Activated CD4-positive, alpha-beta T cell treated with anti-CD3 and anti-CD28 coated beads for 36 hours (primary cell): ENCODE measurements around the gene ITGB7. TPM values are rescaled to one million over a fixed set of nuclear protein-coding genes. Genes with fewer than 3 reads are reported as not detected.

Source experiments
- ATAC-seq: fragments of 200-7000 bp; cut with Tn5 transposase; one replicate; pipeline ENCODE4 v1.10.0; 2021; ENCODE audit warnings: mild to moderate bottlenecking, moderate library complexity
- CTCF ChIA-PET: fragments of 350-600 bp; sonication (Branson Sonifier 250); formaldehyde crosslinking; loops from one replicate; lab custom pipeline; 2021; ENCODE audit warnings: antibody characterized with exemption; lab: Charles Lee
- POLR2A ChIA-PET: fragments of 350-600 bp; sonication (Branson Sonifier 250); formaldehyde crosslinking; loops from one replicate; lab custom pipeline; 2021; ENCODE audit warnings: antibody characterized with exemption, inconsistent platforms; lab: Charles Lee
- DNase-seq: peaks from one replicate; pipeline ENCODE4 v3.0.0-alpha.2; 2020
- H3K27ac Mint-ChIP-seq: one replicate; pipeline ENCODE4 v1.8.0; 2021; ENCODE audit warnings: mixed read lengths
- H3K27me3 Mint-ChIP-seq: one replicate; pipeline ENCODE4 v1.8.0; 2021; ENCODE audit warnings: mixed read lengths
- H3K36me3 Mint-ChIP-seq: one replicate; pipeline ENCODE4 v1.8.0; 2021; ENCODE audit warnings: low read depth, mixed read lengths
- H3K4me1 Mint-ChIP-seq: one replicate; pipeline ENCODE4 v1.8.0; 2021; ENCODE audit warnings: mixed read lengths
- H3K4me3 Mint-ChIP-seq: one replicate; pipeline ENCODE4 v1.8.0; 2021; ENCODE audit warnings: mild to moderate bottlenecking, moderate library complexity, mixed read lengths
- H3K9me3 Mint-ChIP-seq: one replicate; pipeline ENCODE4 v1.8.0; 2021; ENCODE audit warnings: low read depth, mixed read lengths
- intact Hi-C, 2 experiments: fragments of 100-400 bp; cut with DNase I in 1 of 2; cut with micrococcal nuclease in 1 of 2; formaldehyde crosslinking; loops; one replicate each; pipeline versions ENCODE4 v1.14.2 to v1.15.1; 2022 to 2024; cut with DNase I, micrococcal nuclease
- total RNA-seq, 2 experiments: library from RNA; stranded (reverse); gene quantifications; one replicate each; pipeline ENCODE4 v1.2.3, GENCODE V29; 2021

The ITGB7 gene
- total RNA-seq, 2 experiments from 2014 or later, result 73.0 to 77.6 TPM

DNA sequence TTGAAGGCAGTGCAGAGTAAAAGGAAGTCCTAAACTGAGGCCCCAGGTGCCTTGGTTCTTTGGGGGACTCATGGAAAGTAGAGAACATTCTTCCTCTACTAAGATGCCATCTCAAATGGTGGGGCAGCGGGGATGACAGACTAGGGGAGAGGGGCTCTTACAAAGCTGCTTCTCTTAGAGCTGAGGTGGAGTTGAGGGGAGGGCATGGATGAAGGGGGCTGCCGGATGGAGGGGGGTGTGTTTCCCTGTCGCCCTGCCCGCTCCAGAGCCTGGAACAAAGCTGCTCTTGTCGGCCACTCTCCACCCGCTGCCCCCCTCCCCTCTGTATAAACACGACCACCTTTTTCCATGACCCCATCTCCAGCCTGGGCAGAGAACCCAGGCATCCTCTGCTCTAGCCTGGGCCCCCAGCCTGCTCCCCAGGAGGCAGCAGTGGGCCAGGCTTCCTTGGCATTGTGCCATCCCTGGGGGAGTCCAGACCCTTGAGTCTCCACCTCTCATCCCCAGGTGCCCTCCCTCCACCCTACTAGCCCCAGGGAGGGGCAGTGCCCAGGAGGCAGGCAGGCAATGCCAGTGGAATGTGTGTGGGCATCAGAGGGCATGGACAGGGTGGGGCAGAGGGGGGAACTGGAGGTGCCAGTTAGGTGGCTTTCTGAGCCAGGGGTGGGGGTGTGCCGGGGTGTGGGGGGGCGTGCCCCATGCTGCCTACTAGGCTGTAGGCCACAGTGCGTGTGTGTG lies 23.2 kb upstream of the ITGB7 start:
- no peak for ATAC-seq
- intact Hi-C loops, result no loop called here
- Mint-ChIP-seq H3K9me3 (no peaks in the 10 kb centered on the region), H3K4me1 (peaks cover 69% of the 10 kb centered on the region), H3K27me3 (no peaks in the 10 kb centered on the region), H3K27ac (no peak overlapping the region), H3K36me3 (peaks cover 6% of the 10 kb centered on the region), H3K4me3 (no peak overlapping the region)
- ChIA-PET CTCF (interaction anchor here (0.7 to 1.1 kb wide), 4 partner anchors 17 to 78 kb away, joined by 3 to 6 read pairs (median 4); no protein-coding TSS in a partner anchor), POLR2A (no interaction called here)
- no peak for DNase-seq

DNA sequence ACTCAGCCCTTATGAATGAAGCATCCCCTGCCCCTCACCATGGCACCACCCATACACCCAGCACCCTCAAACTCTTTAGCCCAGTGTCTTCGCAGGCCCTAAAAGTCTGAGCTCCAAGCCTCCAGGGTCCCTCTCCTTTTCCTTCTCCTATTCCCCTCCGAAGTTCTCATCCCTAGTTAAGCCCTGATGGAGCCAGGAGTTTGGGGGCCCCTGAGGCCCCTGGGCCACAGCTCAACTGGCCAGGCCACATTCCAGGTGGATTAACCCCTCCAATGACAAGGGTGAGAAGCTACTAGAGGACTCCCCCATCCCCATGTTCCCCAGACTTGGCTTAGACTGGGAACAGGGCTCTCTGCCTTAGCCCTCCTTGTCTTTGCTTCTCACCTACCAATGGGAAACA lies 22.4 kb upstream of the ITGB7 start:
- H3K36me3 Mint-ChIP-seq, result peaks cover 6% of the 10 kb centered on the region
- no peaks in the 10 kb centered on the region for H3K27me3 Mint-ChIP-seq
- DNase-seq (no peak), ATAC-seq (no peak)
- H3K9me3 Mint-ChIP-seq, result no peaks in the 10 kb centered on the region
- H3K4me1 Mint-ChIP-seq, result peaks cover 72% of the 10 kb centered on the region
- ChIA-PET CTCF (interaction anchor here (0.7 to 1.1 kb wide), 2 partner anchors 16 to 18 kb away, joined by 3 to 4 read pairs; no protein-coding TSS in a partner anchor), POLR2A (interaction anchor here (0.6 kb wide), 1 partner anchor 9 kb away, joined by 3 read pairs; no protein-coding TSS in a partner anchor)
- H3K4me3 Mint-ChIP-seq, result no peak overlapping the region
- peak overlapping the region; percentile 8 for H3K27ac Mint-ChIP-seq
- intact Hi-C loops, result no loop called here

DNA sequence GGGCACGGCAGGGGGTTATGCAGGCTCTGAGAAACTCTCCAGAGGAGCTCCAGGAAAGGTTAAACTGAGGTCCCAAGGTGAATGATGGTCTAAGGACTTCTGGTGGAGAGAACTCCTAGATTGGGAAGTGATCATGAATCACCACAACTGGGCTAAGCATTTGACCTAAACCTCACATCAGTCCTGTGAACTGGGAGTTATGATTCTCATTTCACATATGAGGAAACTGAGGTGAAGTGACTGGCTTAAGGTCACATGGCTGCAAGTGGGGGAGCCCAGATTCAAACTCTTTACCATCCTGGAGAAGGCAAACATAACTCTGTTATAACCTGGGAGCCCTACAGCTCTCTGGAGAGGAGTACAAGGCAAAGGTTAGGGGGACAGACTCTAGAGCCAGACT lies 20.8 kb upstream of the ITGB7 start:
- ATAC-seq (no peak), DNase-seq (no peak)
- ChIA-PET CTCF (interaction anchor here (0.6 to 1.8 kb wide), 4 partner anchors 9 to 170 kb away, joined by 3 to 4 read pairs (median 3); no protein-coding TSS in a partner anchor), POLR2A (no interaction called here)
- no peak overlapping the region for H3K4me3 Mint-ChIP-seq
- intact Hi-C loops, result no loop called here
- peak overlapping the region; percentile 12 for H3K27ac Mint-ChIP-seq
- H3K36me3 Mint-ChIP-seq, result peaks cover 6% of the 10 kb centered on the region
- peaks cover 73% of the 10 kb centered on the region for H3K4me1 Mint-ChIP-seq
- no peaks in the 10 kb centered on the region for H3K9me3 Mint-ChIP-seq
- no peaks in the 10 kb centered on the region for H3K27me3 Mint-ChIP-seq

DNA sequence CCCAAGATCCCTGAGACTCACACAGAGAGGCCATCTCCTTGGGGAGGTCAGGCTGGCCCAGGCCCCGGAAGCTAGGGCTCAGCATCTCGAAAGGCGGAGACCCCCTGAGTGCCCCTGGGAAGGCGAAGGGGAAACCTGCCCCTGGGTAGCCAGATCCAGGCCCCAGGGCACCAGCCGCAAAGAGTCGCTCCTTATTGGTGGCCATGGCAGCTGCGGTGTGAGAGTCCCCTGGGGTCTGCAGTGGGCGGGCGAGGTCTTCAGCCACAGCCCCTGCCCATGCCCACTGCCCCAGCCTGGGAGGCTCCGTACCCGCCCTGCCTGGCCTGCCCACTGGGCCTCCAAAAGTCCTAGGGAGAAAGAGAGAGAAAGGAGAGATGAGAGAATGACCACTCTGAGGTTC lies 20.3 kb upstream of the ITGB7 start:
- no peak overlapping the region for H3K27ac Mint-ChIP-seq
- CTCF ChIA-PET, result interaction anchor here (0.7 to 1.8 kb wide), 2 partner anchors 12 to 170 kb away, joined by 3 to 4 read pairs; no protein-coding TSS in a partner anchor

DNA sequence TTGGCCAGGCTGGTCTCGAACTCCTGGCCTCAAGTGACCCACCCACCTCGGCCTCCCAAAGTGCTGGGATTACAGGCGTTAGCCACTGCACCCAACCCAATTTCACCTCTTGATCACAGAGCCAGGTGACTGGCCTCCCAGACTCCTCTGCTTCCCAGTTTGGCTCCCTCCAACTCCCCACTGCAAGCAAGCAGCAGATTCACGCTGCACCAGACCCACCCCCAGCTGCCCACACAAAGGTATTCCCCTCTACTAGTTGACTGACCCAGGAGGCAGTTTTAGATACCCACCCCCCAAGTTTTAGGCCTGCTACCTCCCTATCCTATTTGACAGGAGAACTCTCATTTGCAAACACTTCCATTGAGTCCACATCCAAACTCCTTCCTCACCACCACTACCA lies 19.8 kb upstream of the ITGB7 start:
- H3K9me3 Mint-ChIP-seq, result no peaks in the 10 kb centered on the region
- POLR2A ChIA-PET, result interaction anchor here (0.6 kb wide), 1 partner anchor 45 kb away, joined by 3 read pairs; no protein-coding TSS in a partner anchor

More for the DNA sequence above, 20.3 kb upstream of the ITGB7 start:
- Mint-ChIP-seq H3K4me1 (peaks cover 73% of the 10 kb centered on the region), H3K36me3 (peaks cover 6% of the 10 kb centered on the region), H3K9me3 (no peaks in the 10 kb centered on the region), H3K4me3 (no peak overlapping the region), H3K27me3 (no peaks in the 10 kb centered on the region)
- intact Hi-C loops, result no loop called here
- DNase-seq, result no peak
- no peak for ATAC-seq
- POLR2A ChIA-PET, result no interaction called here

DNA sequence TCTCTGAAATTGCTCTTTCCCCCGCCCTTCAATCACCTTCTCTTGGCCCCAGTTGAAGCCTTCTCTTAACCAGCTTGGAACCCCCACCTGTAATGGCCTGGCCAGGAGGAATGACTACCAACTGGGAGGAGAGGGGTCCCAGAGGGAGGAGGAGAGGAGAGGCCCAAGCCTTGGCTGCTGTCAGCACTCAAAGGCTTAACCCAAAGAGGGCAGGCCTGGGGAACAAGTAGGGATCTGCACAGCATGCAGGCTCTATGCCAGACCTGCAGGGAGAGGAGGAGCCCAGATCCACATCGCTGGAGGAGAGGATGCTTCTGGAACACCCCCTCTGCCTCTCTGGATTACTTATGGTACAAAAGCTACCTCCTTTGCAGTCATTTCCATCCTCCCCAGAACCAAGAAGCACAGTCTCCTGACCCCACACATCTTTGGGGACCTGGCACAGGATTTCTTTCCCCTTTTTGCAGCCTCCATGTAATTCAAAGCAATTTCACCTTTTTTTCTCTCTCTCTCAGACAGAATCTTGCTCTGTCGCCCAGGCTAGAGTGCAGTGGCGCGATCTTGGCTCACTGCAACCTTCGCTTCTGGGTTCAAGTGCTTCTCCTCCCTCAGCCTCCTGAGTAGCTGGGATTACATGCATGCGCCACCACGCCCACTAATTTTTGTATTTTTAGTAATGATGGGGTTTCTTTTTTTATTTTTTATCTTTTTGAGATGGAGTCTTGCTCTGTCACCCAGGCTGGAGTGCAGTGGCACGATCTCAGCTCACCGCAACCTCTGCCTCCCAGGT lies 18.8 kb upstream of the ITGB7 start:
- Mint-ChIP-seq H3K9me3 (no peaks in the 10 kb centered on the region), H3K4me1 (peaks cover 72% of the 10 kb centered on the region), H3K4me3 (no peak overlapping the region), H3K27me3 (no peaks in the 10 kb centered on the region), H3K27ac (peak overlapping the region; percentile 61), H3K36me3 (peaks cover 6% of the 10 kb centered on the region)
- intact Hi-C loops, result no loop called here
- DNase-seq (no peak), ATAC-seq (no peak)
- POLR2A ChIA-PET, result interaction anchor here (0.6 kb wide), 2 partner anchors 10 to 44 kb away, joined by 3 read pairs; no protein-coding TSS in a partner anchor
- CTCF ChIA-PET, result interaction anchor here (0.6 to 1.4 kb wide), 7 partner anchors 9 to 126 kb away, joined by 3 to 6 read pairs (median 3); no protein-coding TSS in a partner anchor

More for the DNA sequence above, 19.8 kb upstream of the ITGB7 start:
- ATAC-seq, result no peak
- Mint-ChIP-seq H3K4me3 (no peak overlapping the region), H3K36me3 (peaks cover 6% of the 10 kb centered on the region), H3K27ac (no peak overlapping the region), H3K4me1 (peaks cover 77% of the 10 kb centered on the region), H3K27me3 (no peaks in the 10 kb centered on the region)
- intact Hi-C loops, result no loop called here
- CTCF ChIA-PET, result no interaction called here
- DNase-seq, result no peak

DNA sequence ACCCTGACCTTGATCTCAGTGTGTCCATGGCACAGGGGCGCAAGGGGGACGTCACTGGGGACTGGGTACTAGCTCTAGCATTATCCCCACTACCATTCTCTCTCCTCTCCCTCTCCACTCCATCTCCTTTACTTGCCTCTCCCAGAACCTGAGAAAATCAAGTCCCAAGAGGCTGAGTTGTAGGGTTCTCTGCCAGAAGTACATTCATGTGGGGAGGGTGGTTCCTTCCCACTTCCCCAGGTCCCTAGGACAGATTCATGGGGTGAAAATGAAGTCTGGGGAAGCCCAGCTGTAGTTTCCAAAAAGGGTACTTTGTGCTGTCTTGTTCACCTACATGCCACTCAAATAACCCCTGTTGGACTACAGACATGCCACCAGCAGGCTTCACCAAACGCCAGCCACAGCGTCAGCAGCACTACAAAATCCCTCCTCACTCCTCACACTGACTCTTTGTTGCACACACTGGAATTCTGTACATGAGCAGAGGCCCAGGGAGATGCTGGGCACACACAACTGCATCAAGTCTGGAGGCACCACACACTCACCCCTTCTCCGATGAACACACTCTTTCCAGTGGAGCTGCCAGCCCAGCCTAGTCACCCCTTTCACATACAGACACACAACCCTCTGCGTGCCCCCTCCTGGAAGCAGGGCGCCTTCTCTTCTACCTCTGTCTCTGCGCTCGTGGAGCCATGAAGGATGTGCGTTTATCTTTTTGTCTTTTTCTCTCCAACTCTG lies 18.0 kb upstream of the ITGB7 start:
- ATAC-seq (no peak), DNase-seq (peak; percentile 43)
- no peaks in the 10 kb centered on the region for H3K9me3 Mint-ChIP-seq
- peak overlapping the region; percentile 61 for H3K27ac Mint-ChIP-seq
- ChIA-PET CTCF (interaction anchor here (0.7 to 2.7 kb wide), 6 partner anchors 9 to 127 kb away, joined by 3 to 9 read pairs (median 4); no protein-coding TSS in a partner anchor), POLR2A (no interaction called here)
- intact Hi-C loops, result no loop called here
- no peaks in the 10 kb centered on the region for H3K27me3 Mint-ChIP-seq
- peaks cover 68% of the 10 kb centered on the region for H3K4me1 Mint-ChIP-seq
- peaks cover 6% of the 10 kb centered on the region for H3K36me3 Mint-ChIP-seq
- H3K4me3 Mint-ChIP-seq, result no peak overlapping the region

DNA sequence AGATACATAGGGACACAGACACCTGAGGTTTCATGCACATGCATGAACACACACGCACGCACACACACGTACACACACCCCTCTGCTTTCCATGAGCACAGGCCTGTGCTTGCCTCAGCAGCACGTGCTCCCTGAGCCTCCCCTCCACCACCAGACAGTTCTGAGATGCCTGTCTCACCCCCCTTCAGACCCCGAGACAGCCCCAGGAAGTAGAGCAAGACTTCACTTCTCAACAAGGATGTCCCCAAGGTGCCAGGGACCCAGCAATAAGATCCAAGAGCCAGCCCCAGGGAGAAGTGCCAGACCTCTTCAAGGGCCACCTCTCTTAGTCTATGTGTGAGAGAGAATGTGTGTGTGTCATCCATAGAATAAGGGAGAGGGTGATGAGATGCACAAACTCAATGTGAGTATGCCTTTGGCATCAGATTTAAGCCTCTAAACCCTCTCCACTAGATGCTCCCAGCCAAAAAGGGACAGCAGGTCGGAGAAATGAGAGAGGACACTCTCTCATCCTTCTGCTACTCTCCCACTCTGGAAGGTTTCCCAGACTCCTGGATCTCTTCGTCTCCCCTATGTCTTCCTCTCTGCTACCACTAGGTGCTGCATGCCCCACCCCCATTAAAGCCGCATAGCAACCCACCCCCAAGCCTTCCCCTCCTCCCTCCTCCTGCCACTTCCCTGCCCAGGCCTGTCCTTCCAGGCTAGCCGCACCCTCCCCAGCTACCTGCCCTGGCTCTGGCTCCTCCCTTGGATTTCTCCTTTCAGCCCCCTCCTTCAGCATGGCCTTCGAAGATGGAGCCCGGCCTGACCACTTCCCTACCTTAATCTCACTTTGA lies 17.2 kb upstream of the ITGB7 start:
- intact Hi-C loops, result no loop called here
- Mint-ChIP-seq H3K27ac (peak overlapping the region; percentile 74), H3K36me3 (peaks cover 4% of the 10 kb centered on the region), H3K4me3 (peak overlapping the region; percentile 40), H3K9me3 (no peaks in the 10 kb centered on the region), H3K4me1 (peaks cover 65% of the 10 kb centered on the region), H3K27me3 (no peaks in the 10 kb centered on the region)
- ChIA-PET POLR2A (interaction anchor here (1.0 kb wide), 1 partner anchor 44 kb away, joined by 6 read pairs; the partner anchor contains the start of gene ESPL1), CTCF (interaction anchor here (0.9 to 2.7 kb wide), 3 partner anchors 8 to 27 kb away, joined by 3 to 9 read pairs (median 6); no protein-coding TSS in a partner anchor)
- DNase-seq (peak; percentile 41), ATAC-seq (no peak)

DNA sequence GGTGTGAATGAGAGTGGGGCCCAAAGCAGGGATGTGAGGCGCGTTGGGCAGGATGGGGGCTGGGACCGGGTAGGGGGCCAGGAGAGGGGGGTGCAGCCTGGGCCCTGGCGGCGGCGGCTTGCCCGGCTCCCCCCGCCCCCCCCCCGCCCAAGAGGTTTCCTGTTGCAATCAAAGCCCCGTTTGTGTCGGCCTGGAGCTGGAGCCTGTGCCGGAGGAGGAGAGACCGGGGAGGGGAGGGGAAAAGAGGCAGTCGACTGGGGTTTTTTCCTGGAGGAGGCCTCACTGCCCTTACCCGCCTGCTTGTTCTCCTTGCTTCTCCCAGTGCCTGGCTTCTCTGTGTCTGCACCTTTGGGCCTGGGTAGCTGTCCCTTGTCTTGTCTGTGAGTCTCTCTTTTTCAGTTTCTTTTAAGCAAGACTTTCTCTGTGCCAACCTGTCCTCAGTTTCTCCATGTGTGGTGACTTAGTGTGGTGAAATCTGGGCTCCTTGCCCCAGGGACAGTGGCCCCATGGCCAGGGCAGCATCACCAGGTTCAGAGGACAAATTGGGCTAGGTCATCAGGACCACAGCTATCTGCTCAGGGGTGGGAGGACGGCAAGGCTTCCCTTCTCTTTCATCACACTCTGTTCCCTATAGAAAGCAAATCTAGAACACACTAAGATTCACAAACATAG lies 16.5 kb upstream of the ITGB7 start:
- Mint-ChIP-seq H3K27me3 (no peaks in the 10 kb centered on the region), H3K4me1 (peaks cover 65% of the 10 kb centered on the region), H3K4me3 (peak overlapping the region; percentile 40), H3K36me3 (peaks cover 4% of the 10 kb centered on the region), H3K9me3 (no peaks in the 10 kb centered on the region), H3K27ac (peak overlapping the region; percentile 74)
- ChIA-PET CTCF (interaction anchor here (0.6 to 2.7 kb wide), 4 partner anchors 9 to 76 kb away, joined by 3 to 9 read pairs (median 3); partner anchors contain the start of gene MYG1), POLR2A (interaction anchor here (1.0 kb wide), 1 partner anchor 44 kb away, joined by 6 read pairs; the partner anchor contains the start of gene ESPL1)
- intact Hi-C loops, result no loop called here
- ATAC-seq, result no peak
- DNase-seq, result peak; percentile 51
